HFF-Myc (cell line): ENCODE data around the gene CNTFR.
"Not testable (repeated sequence)": the region's sequence is repeated elsewhere in the genome, so short reads cannot be mapped to it uniquely, and the experiment has no call there.

Source experiments
- DNase-seq: peaks from one replicate; pipeline ENCODE4 v3.0.0-alpha.2; 2011; ENCODE audit warnings: low read depth; ENCODE audit errors: extremely low read depth
- H3K4me3 ChIP-seq: replicated peaks from 2 replicates; pipeline ENCODE4 v1.5.1; 2011; ENCODE audit warnings: low read depth, mild to moderate bottlenecking, control low read depth, low read length
- TF ChIP-seq, protein P1 (sequence below): IDR thresholded peaks from 2 replicates; pipeline ENCODE4 v1.5.1; 2012; ENCODE audit warnings: mild to moderate bottlenecking, low read depth, low read length, control low read depth; ENCODE audit errors: missing control alignments

CNTFR gene

DNA sequence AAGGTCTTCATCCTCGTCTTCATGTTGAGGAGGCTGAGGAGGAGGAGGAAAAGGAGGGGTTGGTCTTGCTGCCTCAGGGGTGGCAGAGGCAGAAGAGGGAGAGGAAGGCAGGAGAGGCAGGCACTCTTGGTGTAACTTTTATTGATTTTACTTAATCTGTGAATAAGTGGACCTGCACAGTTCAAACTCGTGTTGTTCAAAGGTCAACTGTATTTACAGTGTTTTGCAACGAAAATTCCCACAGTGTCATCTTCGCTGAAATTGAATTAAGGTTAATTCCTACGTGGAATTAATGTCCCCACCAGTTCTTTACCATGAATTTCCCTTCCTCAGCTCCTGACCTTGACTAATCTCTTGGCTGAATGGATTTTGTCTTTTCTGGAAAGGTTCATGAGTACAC, 45.5 kb downstream of the CNTFR start:
- DNase-seq, result no peak
- TF ChIP-seq, protein P1, sequence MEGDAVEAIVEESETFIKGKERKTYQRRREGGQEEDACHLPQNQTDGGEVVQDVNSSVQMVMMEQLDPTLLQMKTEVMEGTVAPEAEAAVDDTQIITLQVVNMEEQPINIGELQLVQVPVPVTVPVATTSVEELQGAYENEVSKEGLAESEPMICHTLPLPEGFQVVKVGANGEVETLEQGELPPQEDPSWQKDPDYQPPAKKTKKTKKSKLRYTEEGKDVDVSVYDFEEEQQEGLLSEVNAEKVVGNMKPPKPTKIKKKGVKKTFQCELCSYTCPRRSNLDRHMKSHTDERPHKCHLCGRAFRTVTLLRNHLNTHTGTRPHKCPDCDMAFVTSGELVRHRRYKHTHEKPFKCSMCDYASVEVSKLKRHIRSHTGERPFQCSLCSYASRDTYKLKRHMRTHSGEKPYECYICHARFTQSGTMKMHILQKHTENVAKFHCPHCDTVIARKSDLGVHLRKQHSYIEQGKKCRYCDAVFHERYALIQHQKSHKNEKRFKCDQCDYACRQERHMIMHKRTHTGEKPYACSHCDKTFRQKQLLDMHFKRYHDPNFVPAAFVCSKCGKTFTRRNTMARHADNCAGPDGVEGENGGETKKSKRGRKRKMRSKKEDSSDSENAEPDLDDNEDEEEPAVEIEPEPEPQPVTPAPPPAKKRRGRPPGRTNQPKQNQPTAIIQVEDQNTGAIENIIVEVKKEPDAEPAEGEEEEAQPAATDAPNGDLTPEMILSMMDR, result no peak
- no peak overlapping the region for H3K4me3 ChIP-seq

DNA sequence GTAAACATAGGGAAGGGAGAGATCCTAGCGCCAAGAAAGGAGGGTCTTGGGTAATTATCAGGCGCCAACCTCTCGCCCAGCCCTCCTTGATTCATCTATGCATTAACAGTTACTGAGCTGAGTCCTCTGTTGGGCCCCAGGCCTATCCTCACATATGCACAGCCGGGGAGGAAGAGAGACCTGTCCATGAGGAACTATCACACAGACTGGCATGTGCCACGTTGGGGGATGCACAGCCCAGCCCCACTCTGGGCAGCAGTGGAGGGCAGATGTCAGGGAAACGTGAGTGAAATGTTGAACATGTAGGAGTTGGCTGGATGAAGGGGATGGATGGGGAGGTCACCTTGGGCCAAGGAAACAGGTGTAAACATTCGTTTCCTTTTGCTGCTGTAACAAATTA, 48.0 kb downstream of the CNTFR start:
- H3K4me3 ChIP-seq, result no peak overlapping the region
- TF ChIP-seq, protein P1, result no peak
- no peak for DNase-seq

DNA sequence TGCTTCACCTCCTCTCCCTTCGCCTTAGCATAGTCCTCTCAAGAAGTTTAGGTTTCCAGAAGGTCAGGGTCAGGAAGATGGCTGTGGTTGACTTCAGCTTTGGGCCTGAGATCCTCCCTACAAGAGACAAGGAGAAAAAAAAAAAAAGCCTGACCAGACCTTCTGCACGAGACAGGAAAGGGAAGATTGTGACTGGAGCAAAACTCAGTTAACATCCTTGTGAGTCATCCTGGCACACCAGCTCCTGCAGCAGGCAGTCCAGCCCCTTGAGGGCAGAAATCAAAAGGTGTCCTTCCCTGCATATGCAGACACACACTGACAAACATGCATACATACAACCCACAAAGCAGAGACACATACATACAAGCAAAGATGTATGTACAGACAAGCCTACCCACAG, 48.7 kb downstream of the CNTFR start:
- DNase-seq, result no peak

GRCh38 chr9:34536685-34537084, 52.8 kb downstream of the CNTFR start:
- H3K4me3 ChIP-seq, result no peak overlapping the region
- DNase-seq, result no peak
- TF ChIP-seq, protein P1, result no peak

More for the DNA sequence above, 48.7 kb downstream of the CNTFR start:
- TF ChIP-seq, protein P1, result no peak
- H3K4me3 ChIP-seq, result no peak overlapping the region

DNA sequence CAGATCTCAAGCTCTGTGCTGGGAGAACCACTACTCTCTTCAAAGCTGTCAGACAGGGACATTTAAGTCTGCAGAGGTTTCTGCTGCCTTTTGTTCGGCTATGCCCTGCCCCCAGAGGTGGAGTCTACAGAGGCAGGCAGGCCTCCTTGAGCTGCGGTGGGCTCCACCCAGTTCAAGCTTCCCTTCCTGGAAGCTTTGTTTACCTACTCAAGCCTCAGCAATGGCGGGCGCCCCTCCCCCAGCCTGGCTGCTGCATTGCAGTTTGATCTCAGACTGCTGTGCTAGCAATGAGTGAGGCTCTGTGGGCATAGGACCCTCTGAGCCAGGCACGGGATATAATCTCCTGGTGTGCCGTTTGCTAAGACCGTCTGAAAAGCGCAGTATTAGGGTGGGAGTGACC, 57.5 kb downstream of the CNTFR start:
- DNase-seq, H3K4me3 ChIP-seq: not testable (repeated sequence)

DNA sequence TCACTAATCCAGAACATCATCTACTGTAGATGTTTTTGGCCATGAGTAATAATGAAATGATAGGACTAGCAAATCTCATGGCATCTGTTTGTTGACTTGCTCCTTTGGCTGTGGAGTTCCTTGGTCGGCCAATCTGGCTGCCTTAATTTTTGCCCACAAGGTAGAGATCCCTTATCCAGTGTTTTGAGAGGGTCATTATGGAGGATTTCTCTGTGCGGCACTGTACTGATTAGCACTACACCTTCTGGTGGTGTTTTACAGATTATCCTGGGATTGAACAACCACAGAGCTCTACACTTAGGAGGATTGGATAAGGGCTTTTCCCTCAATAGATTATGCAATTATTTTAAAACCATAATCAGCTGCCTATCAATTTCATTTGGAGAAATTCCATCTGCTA, 63.5 kb downstream of the CNTFR start:
- no peak for DNase-seq
- no peak overlapping the region for H3K4me3 ChIP-seq
- TF ChIP-seq, protein P1, result no peak

DNA sequence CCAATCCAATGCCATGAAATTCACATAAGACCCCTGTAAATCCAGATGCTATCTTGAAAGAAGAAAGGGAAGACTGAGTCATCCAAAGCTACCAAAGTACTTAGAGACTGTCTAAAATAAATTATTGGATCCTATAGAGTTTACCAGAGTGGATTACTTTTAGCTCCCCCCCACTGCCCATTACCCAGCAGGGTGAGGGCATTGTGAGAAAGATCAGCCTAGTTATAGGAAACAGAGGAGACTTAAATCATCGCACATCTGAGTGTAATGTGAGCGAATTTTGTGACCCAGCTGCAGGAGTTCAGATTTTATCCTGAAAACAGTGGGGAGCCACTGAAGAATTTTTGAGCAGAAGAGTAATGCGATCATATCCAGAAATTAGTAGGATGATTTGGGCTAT, 65.2 kb downstream of the CNTFR start:
- DNase-seq, result no peak

More for the DNA sequence above, 65.2 kb downstream of the CNTFR start:
- H3K4me3 ChIP-seq, result no peak overlapping the region
- TF ChIP-seq, protein P1, result no peak
